Pericardium fibroblast (primary cell): ENCODE data around the gene STARD10. TPM values are rescaled to one million over a fixed set of nuclear protein-coding genes. Genes with fewer than 3 reads are reported as not detected.

Experiments
- total RNA-seq: library from RNA; depleted of rRNA; stranded (reverse); fragments of >200 nt; gene quantifications from 2 replicates; pipeline ENCODE4 v1.2.3, GENCODE V29; 2015

The STARD10 gene
- total RNA-seq: 7.7 and 19.7 TPM in 2 replicates

GRCh38 chr11:72793425-72794367, at the start of gene STARD10:
Gene STARD10, minus strand, starts transcription at chr11:72794047. Its CDS starts 12,866 bp downstream, at chr11:72781181.

GRCh38 chr11:72814286-72815109, 20.7 kb upstream of the STARD10 start, which contains the start of gene ATG16L2:
Gene ATG16L2, plus strand, starts transcription at chr11:72814411. Its CDS starts 35 bp downstream, at chr11:72814446.

GRCh38 chr11:72752088-72752914, 41.5 kb downstream of the STARD10 start, which contains the start of gene ARAP1:
Gene ARAP1, minus strand, starts transcription at chr11:72752408. Its CDS starts 25,280 bp downstream, at chr11:72727128.

Other genes with a start within 250 kb of the STARD10 start
- gene PDE2A, start 119.6 kb downstream of the STARD10 start, total RNA-seq: 1.2 and 3.9 TPM in 2 replicates
- gene ARAP1, start 41.6 kb downstream of the STARD10 start, total RNA-seq: 89.4 and 164 TPM in 2 replicates
- 5.7 and 6.2 TPM in 2 replicates for gene ATG16L2, start 20.4 kb upstream of the STARD10 start, total RNA-seq